ENCODE data around the gene ZNF580.

The ZNF580 gene

DNA sequence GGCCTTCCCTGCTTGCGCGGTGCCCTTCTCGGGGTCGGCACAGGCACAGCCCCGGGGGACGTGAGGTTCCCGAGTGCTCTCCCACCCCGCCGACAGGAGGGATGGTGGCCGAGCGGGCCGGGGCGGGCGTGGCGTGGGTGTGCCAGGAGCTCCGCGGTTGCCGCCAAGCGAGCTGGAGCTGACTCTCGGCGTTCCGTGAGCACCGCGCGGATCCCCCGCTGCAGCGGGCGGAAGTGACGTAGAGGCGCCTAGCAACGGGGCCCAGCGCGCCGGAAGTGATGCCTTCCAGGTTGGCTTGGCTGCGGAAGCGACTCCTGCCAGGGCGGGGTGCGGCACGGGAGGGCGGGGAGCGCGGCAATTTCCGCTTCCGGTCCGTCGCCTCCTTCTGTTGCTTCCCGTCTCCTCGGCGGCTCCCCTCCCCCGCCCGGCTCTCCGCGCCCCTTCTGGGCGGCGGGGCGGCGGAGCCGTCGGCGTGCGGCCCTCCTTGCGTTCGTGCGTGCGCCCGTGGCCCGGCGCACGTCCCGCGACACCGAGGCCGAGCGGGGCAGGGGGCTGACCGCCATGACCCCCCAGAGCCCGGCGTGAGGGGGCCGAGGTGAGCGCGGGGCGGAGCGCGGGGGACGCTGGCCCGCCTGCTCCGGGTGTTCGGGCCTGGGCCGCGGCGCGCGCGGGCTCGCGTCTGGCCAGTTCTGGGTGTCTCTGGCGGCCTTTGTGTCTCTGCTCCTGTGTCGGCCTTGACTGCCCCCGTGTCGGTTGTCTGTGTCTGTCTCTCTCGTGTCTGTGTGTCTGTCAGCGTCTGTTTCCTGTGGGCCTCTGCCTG, 34.2 kb downstream of the ZNF580 start, which contains the start of gene EPN1:
EPN1 (plus strand) TSS at position 386 of the 820 bp plus-strand sequence. CDS start 3,402 bp downstream, outside the sequence.
- peak within 1 kb of the TSS; percentile 94 for H3K4me3 ChIP-seq (ENCODE audit: low read depth, low read length)

DNA sequence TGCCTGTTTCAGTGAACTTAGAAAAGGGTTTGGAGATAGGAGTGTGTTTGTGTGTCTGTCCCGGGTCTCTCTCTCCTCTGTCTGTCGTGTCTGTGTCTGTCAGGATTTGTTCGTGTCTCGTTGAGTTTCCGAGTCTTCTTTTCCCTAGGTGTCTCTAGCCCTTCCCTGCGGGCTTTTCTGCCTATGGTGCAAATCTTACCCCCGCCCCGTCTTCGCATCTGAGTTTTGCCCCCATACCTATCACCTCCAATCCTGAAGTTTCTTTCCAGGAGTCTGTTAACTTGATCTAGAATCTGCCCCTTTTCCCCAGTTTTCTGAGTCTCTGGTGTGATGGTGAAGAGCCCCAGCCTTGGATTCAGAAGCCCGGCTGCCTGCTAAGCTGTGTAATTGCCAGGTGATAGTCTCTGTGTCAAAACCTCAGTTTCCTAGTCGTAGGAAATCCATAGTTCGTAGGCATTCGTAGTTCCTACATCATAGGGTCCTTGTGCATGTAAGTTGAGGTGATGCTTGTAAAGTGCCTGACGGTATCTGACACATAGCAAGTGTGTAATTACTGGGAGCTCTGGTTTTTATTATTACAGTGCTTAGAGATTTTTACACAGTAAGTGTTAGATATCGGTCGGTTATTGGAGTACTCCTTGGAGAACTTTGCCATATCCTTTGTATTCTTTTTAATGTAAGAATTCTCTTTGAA, 35.0 kb downstream of the ZNF580 start:
- peak overlapping the region; percentile 94 for H3K4me3 ChIP-seq (ENCODE audit: low read depth, low read length)

DNA sequence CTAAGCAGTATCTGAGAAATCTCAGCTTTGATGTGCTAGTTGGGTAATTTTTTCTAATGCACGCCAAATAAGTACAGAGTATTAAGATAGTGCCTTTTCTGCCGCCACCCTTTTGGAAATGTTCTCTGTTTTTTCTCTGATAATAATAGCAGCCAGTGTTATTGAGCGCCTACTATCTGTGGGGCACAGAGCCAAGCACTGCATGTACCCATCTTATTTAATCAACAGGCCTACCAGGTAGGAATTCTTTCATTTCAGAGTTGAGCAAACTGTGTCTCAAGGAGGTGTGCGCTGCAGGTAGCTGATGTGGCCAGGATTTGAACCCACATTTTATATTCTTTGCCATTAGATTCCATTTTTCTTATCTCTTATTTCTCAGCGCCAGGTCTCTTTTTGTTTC, 35.6 kb downstream of the ZNF580 start:
- H3K4me3 ChIP-seq (ENCODE audit: low read depth, low read length), result no peak overlapping the region

DNA sequence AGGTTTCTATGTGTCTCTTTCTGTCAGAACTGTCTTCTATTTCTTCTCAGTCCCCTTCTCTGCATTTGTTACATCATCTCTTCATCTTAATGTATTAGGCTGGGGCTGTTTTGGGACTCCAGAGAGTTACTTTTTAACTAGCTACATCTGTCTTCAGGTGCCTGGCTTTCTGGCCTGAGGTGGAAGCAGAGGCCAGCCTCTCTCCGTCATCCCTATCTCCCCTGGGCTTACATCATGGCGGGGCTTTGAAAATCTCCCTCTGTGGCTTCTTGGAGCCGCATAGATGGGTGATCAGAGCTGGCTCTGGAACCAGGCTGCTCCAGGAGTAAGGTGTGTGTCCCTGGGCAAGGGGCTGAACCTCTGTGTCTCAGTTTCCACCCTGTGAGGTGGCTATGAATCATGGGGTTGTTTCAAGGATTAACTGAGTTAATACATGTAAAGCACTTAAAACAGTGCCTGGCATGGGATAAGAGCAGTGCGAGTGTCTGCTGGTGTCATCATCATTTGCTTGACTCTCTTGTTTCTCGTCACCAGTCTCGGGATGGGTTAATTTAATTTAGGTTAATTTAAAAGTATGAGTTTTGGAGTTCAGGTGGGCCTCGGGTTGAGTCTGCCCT, 36.2 kb downstream of the ZNF580 start:
- no peak overlapping the region for H3K4me3 ChIP-seq (ENCODE audit: low read depth, low read length)

- H3K4me3 ChIP-seq (ENCODE audit: low read depth, low read length), result no peak overlapping the region
Observed at GRCh38 chr19:55677572-55678028, 36.8 kb downstream of the ZNF580 start.

DNA sequence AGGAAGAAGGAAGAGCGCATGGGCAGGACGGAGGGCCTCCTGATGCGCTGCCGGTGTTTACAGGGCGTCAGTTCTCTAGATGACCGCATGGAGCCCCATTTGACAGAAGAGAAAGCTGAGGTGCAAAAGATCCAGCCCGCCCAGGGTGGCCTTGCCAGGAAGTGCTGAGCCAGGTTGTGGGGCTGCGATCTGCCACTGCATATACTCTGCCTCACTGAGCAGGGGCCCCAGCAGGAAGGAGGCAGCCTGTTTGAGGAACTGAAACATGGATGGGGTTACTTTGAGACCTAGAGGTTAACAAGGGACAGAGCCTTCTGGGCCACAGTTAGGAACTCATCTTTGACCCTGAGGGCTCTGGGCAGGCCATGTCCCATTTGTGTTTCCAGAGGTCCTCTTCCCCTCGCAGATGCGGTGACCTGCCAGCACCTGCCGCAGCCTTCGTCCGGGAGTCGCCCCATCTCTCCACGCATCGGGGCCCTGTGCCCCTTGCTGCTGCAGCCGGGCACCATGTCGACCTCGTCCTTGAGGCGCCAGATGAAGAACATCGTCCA, 37.4 kb downstream of the ZNF580 start:
- no peak overlapping the region for H3K4me3 ChIP-seq (ENCODE audit: low read depth, low read length)

DNA sequence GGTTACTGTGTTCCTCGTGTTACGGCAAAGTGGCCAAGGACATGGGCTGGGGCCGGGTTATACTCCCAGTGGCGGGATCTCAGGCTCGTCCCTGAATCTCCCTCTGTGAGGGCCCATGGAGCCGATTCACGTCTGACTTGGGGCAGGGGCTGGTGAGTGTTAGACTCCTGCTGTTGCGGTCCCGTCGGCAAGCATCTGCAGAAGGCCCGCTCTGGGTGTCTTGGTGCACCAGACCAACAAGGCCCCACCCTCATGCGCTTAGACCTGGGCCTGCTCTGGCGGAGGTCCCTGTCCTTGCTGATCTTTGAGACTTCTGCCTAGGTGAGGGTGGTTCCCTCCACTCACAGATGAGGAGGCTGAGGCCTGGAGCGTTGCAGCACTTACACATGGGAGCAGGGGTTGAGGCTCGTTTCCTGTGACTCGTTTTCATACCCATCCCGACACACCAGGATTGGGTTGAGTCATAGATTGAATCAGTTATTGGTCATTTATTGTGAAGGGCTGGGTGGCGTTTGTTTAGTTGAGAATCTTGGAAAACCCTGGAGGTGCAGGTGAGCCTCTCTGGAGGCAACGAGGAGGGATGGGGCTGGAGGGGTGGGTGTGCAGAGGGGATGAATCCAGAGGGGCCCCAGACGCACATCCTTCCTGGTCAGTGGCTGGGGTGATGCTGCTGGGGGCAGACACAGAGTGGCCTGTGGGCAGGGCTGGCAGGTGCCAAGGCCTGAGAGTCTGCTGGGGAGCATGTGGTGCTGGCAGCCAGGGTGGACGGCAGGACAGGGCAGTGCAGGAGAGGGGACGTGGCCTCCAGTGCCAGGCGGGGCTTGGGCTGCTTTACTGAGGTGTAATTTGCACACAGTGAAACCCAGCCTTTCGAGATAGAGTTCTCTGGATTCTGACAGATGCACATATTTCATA, 38.8 kb downstream of the ZNF580 start:
- H3K4me3 ChIP-seq (ENCODE audit: low read depth, low read length), result no peak overlapping the region

GRCh38 chr19:55680339-55681130, 39.7 kb downstream of the ZNF580 start:
- no peak overlapping the region for H3K4me3 ChIP-seq (ENCODE audit: low read depth, low read length)

DNA sequence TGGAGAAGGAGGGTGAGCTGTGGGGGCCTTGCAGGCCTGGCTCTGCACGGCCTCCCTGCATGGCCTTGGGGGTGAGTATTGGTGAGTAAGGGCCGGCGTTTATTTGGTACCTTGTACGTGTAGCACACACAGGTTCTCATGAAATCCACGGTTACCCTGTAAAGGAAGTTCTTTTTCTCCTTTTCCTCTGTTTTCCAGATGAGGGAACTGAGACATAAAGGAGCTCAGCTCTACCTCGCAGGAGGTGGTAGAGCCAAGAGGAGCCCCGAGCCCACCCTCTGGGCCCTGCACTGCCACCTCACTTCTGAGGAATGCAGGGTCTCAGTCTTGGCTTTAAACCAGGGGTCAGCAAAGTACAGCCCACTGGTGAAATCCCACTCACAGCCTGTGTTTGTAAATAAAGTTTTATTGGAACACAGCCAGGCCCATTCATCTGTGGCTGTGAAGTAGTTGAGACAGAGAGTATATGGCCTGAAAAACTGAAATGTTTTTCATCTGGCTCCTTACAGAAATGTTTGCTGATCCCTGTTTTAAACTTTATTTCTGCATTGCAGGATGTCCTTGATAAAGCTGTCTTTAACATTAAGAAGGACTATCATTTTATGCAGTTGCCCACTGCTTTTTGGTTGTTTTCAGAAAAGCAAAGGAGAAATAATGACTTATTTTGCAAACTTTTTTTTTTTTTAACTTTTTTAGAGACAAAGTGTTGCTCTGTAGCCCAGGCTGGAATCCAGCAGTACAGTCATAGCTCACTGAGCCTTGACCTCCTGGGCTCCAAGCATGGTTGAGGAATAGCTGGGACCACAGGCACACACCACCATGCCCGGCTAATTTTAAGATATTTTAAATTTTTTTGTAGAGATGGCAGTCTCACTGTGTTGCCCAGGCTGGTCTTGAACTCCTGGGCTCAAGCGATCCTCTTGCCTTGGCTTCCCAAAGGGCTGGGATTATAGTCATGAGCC, 40.6 kb downstream of the ZNF580 start:
- no peak overlapping the region for H3K4me3 ChIP-seq (ENCODE audit: low read depth, low read length)

- H3K4me3 ChIP-seq (ENCODE audit: low read depth, low read length), result no peak overlapping the region
Observed at GRCh38 chr19:55683449-55684261, 42.9 kb downstream of the ZNF580 start.

DNA sequence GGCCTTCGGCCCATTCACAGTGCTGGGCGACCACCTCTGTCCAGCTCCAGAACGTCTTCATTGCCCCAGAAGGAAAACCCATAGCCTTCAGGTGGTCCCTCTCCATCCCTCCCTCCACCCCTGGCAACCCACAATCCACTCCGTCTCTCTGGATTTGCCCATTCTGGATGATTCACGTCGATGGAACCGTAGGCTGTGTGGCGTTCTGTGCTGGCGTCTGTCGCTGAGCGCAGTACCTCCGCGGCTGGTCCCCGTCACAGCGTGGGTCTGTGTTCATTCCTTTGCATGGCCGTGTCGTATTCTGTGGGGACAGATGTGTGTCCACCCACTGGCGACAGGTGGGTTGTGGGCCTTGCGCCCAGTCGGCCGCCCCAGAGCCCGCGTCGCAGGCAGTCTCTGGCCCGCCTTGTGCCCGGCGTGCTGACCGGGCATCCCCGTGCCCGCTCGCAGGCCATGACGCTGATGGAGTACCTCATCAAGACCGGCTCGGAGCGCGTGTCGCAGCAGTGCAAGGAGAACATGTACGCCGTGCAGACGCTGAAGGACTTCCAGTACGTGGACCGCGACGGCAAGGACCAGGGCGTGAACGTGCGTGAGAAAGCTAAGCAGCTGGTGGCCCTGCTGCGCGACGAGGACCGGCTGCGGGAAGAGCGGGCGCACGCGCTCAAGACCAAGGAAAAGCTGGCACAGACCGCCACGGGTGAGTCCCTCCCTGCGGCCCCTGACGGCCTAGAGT, 44.3 kb downstream of the ZNF580 start:
- H3K4me3 ChIP-seq (ENCODE audit: low read depth, low read length), result no peak overlapping the region

- H3K4me3 ChIP-seq (ENCODE audit: low read depth, low read length), result no peak overlapping the region
Observed at GRCh38 chr19:55685776-55686175, 45.0 kb downstream of the ZNF580 start.

DNA sequence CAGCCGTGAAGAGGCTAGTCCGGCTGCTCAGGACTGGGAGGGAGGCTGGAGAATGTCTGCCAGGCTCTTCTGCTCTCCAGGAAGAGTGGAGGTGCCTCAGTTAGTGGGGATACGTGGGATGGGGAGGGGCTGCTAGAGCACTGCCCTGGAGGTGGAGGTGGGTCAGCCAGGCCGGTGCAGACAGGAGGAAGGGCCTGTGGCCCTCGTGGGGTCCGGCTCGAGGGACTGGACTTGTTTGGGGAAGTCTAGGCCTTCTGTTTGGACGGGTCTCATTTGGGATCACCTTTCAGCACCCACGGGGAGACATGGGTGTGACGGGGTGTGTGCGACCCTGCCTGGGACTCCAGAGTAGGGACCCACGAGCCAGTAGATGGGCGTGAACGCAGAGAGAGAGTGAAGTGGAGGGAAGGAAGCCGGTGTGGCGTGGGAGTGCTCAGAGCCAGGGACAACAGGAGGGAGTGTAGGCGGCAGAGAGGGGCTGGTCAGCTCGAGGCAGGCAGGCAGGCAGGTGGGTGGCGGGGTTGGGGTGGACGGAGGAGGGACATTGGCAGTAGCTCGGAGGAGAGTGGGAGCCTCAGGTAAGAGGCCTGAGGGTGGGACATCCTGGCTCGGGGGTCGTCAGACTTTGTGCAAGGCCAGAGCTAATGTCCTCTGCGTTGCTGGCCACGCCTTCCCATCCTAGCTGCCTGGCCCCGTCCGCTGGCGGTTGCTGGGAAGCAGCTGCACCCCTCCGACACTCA, 45.7 kb downstream of the ZNF580 start:
- H3K4me3 ChIP-seq (ENCODE audit: low read depth, low read length), result no peak overlapping the region

- no peak overlapping the region for H3K4me3 ChIP-seq (ENCODE audit: low read depth, low read length)
Observed at GRCh38 chr19:55687281-55688201, 46.7 kb downstream of the ZNF580 start.
